Ishikawa (cell line): Measurements from ENCODE around the gene NYNRIN.

ENCODE experiments used
- FOXM1 ChIP-seq: IDR thresholded peaks from 2 replicates; pipeline ENCODE4 v1.6.1; 2012; ENCODE audit warnings: low read depth, borderline replicate concordance
- TEAD4 ChIP-seq: IDR thresholded peaks from 2 replicates; pipeline ENCODE4 v1.6.1; 2012
- TF ChIP-seq, protein P1 (sequence below): IDR thresholded peaks from 2 replicates; pipeline ENCODE4 v1.6.1; 2012

DNA sequence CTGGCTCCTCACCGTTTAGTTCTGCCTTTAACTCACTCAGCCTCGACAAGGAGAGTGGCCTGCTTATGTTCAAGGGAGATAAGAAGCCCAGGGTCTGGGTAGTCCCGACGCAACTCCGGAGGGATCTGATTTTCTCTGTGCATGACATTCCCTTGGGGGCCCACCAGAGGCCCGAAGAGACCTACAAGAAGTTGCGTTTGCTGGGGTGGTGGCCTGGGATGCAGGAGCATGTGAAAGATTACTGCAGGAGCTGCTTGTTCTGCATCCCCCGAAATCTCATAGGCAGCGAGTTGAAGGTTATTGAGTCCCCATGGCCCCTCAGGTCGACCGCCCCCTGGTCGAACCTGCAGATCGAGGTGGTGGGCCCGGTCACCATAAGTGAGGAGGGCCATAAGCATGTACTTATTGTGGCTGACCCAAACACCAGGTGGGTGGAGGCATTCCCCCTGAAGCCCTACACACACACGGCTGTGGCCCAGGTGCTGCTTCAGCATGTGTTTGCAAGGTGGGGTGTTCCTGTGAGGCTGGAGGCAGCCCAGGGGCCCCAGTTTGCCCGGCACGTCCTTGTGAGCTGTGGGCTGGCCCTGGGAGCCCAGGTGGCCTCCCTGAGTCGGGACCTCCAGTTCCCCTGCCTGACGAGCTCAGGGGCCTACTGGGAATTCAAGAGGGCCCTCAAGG lies 17.6 kb downstream of the NYNRIN start:
- no peak for TF ChIP-seq FOXM1
- TF ChIP-seq TEAD4 = no peak
- TF ChIP-seq, protein P1, sequence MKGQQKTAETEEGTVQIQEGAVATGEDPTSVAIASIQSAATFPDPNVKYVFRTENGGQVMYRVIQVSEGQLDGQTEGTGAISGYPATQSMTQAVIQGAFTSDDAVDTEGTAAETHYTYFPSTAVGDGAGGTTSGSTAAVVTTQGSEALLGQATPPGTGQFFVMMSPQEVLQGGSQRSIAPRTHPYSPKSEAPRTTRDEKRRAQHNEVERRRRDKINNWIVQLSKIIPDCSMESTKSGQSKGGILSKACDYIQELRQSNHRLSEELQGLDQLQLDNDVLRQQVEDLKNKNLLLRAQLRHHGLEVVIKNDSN = no peak
